Endothelial cell of hepatic sinusoid (primary cell): Measurements from ENCODE around the gene ISG15.
"Not testable (repeated sequence)": the region's sequence is repeated elsewhere in the genome, so short reads cannot be mapped to it uniquely, and the experiment has no call there.

ENCODE experiments used
- in situ Hi-C: cut with HindIII; loops from 2 replicates; pipeline ENCODE4 v1.10.0; 2017; ENCODE audit warnings: low sequenced_read_pairs

Gene ISG15

GRCh38 chr1:1026599-1027413 lies 13.5 kb downstream of the ISG15 start:
- in situ Hi-C loops, result no loop called here

- in situ Hi-C loops, result no loop called here
Observed at GRCh38 chr1:1027791-1028190, 14.5 kb downstream of the ISG15 start.

GRCh38 chr1:1030867-1031658 lies 17.8 kb downstream of the ISG15 start:
- in situ Hi-C loops, result not testable (repeated sequence)

GRCh38 chr1:1031659-1032235 lies 18.4 kb downstream of the ISG15 start:
- in situ Hi-C loops, result no loop called here

- in situ Hi-C loops, result no loop called here
Observed at GRCh38 chr1:1032424-1032823, 19.1 kb downstream of the ISG15 start.

GRCh38 chr1:1033009-1033587 lies 19.8 kb downstream of the ISG15 start:
- in situ Hi-C loops, result no loop called here

GRCh38 chr1:1033731-1034438 lies 20.6 kb downstream of the ISG15 start:
- in situ Hi-C loops, result no loop called here

GRCh38 chr1:1034439-1034781 lies 21.1 kb downstream of the ISG15 start:
- in situ Hi-C loops, result no loop called here

- in situ Hi-C loops, result no loop called here
Observed at GRCh38 chr1:1035291-1035943, 22.1 kb downstream of the ISG15 start.

GRCh38 chr1:1037366-1038327 lies 24.4 kb downstream of the ISG15 start:
- in situ Hi-C loops, result no loop called here

GRCh38 chr1:1038694-1039093 lies 25.4 kb downstream of the ISG15 start:
- in situ Hi-C loops, result no loop called here

GRCh38 chr1:1039145-1039910 lies 26.0 kb downstream of the ISG15 start:
- in situ Hi-C loops, result no loop called here

GRCh38 chr1:1040004-1040991 lies 27.0 kb downstream of the ISG15 start:
- in situ Hi-C loops, result no loop called here

- in situ Hi-C loops, result no loop called here
Observed at GRCh38 chr1:1041092-1041523, 27.8 kb downstream of the ISG15 start.

- in situ Hi-C loops, result no loop called here
Observed at GRCh38 chr1:1041873-1042272, 28.6 kb downstream of the ISG15 start.

GRCh38 chr1:1042835-1043234 lies 29.5 kb downstream of the ISG15 start:
- in situ Hi-C loops, result no loop called here

- in situ Hi-C loops, result no loop called here
Observed at GRCh38 chr1:1043411-1043810, 30.1 kb downstream of the ISG15 start.
